Lower leg skin (tissue), 4 donors: Measurements from ENCODE around the gene EBF3. TPM values are rescaled to one million over a fixed set of nuclear protein-coding genes. Genes with fewer than 3 reads are reported as not detected.

ENCODE experiments used
- DNase-seq, 2 donors: peaks; one replicate each; pipeline ENCODE4 v3.0.0-alpha.2; 2019; ENCODE audit warnings: low spot score in 2 of 2
- H3K4me3 ChIP-seq: fragments of 200-600 bp; sonication (generic); 2 replicates; pipeline ENCODE4 v1.5.1; 2017; ENCODE audit warnings: mild to moderate bottlenecking, low read depth; ENCODE audit not compliant: poor library complexity, severe bottlenecking
- POLR2A ChIP-seq, 2 donors: fragments of 450-650 bp; IDR thresholded peaks; one replicate each; pipeline ENCODE4 v1.6.1; 2016 to 2017; ENCODE audit warnings: antibody characterized with exemption in 2 of 2, mild to moderate bottlenecking in 1 of 2, moderate library complexity in 1 of 2
- WGBS, 2 donors: methylation state at CpG; one replicate each; pipeline ENCODE4 v1.1.5; 2018; 5-methylcytosine and 5-hydroxymethylcytosine counted together
- intact Hi-C: fragments of 100-400 bp; cut with DNase I; formaldehyde crosslinking; loops from one replicate; pipeline ENCODE4 v1.15.0; 2023; ENCODE audit warnings: low total_unique reads
- total RNA-seq, 4 donors: library from RNA; depleted of rRNA; stranded (reverse); fragments of >200 nt; gene quantifications; one replicate each; pipeline ENCODE4 v1.1.0, GENCODE V29; 2016
- TF ChIP-seq, protein P1 (sequence below), 3 donors: fragments of 450-650 bp; IDR thresholded peaks; one replicate each; pipeline ENCODE4 v1.5.1; 2016; ENCODE audit warnings: antibody characterized with exemption in 3 of 3, mild to moderate bottlenecking in 3 of 3, moderate library complexity in 2 of 3

Gene EBF3
- total RNA-seq, 4 donors from 2014 or later = 0.80 to 8.5 (median 2.4) TPM

GRCh38 chr10:130003787-130004613 is 39.9 kb upstream of the EBF3 start:
- no peak overlapping the region for H3K4me3 ChIP-seq
- TF ChIP-seq, protein P1, sequence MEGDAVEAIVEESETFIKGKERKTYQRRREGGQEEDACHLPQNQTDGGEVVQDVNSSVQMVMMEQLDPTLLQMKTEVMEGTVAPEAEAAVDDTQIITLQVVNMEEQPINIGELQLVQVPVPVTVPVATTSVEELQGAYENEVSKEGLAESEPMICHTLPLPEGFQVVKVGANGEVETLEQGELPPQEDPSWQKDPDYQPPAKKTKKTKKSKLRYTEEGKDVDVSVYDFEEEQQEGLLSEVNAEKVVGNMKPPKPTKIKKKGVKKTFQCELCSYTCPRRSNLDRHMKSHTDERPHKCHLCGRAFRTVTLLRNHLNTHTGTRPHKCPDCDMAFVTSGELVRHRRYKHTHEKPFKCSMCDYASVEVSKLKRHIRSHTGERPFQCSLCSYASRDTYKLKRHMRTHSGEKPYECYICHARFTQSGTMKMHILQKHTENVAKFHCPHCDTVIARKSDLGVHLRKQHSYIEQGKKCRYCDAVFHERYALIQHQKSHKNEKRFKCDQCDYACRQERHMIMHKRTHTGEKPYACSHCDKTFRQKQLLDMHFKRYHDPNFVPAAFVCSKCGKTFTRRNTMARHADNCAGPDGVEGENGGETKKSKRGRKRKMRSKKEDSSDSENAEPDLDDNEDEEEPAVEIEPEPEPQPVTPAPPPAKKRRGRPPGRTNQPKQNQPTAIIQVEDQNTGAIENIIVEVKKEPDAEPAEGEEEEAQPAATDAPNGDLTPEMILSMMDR (IDR thresholded peaks at IDR 0.05) = no peak
- TF ChIP-seq POLR2A (IDR thresholded peaks at IDR 0.05) = no peak
- intact Hi-C loops = no loop called here
- peak in 1 of 2 donors; percentile 66 for DNase-seq
- WGBS, 2 donors = 72 to 74% methylated on average over 8 of the region's 8 CpGs

- TF ChIP-seq POLR2A (IDR thresholded peaks at IDR 0.05) = no peak
- TF ChIP-seq, protein P1 (IDR thresholded peaks at IDR 0.05) = no peak
- no peak overlapping the region for H3K4me3 ChIP-seq
- WGBS, 2 donors = 87 to 88% methylated on average over 7 to 9 of the region's 9 CpGs
- intact Hi-C loops = no loop called here
- peak in 1 of 2 donors; percentile 76 for DNase-seq
Measured at GRCh38 chr10:130003166-130003565, 39.1 kb upstream of the EBF3 start.

DNA sequence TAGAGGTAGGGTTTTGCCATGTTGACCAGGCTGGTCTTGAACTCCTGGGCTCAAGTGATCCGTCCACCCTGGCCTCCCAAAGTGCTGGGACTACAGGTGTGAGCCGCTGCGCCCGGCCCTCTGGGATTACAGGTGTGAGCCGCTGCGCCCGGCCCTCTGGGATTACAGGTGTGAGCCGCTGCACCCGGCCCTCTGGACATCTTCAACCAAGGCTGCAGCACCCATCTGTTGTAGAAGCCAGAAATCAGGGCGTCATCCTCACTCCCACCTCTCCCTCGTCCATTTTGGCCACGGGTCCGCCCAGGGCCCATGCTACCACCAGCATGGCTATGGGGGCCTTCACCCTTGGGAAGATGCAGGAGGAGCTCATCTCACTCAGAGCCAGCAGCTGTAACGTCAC is 38.5 kb upstream of the EBF3 start:
- 86 to 87% methylated on average over 11 to 14 of the region's 14 CpGs for WGBS, 2 donors
- peak in 1 of 2 donors; percentile 80 for DNase-seq
- TF ChIP-seq, protein P1 (IDR thresholded peaks at IDR 0.05) = no peak
- no peak for TF ChIP-seq POLR2A (IDR thresholded peaks at IDR 0.05)
- H3K4me3 ChIP-seq = no peak overlapping the region
- intact Hi-C loops = no loop called here

- TF ChIP-seq, protein P1 (IDR thresholded peaks at IDR 0.05) = no peak
- TF ChIP-seq POLR2A (IDR thresholded peaks at IDR 0.05) = no peak
- 85 to 90% methylated on average over 4 of the region's 4 CpGs for WGBS, 2 donors
- intact Hi-C loops = no loop called here
- peak in 1 of 2 donors; percentile 79 for DNase-seq
- no peak overlapping the region for H3K4me3 ChIP-seq
Measured at GRCh38 chr10:130000918-130001317, 36.8 kb upstream of the EBF3 start.

- 91 to 94% methylated on average over 4 of the region's 4 CpGs for WGBS, 2 donors
- no peak overlapping the region for H3K4me3 ChIP-seq
- intact Hi-C loops = no loop called here
Measured at GRCh38 chr10:129999140-129999539, 35.1 kb upstream of the EBF3 start.

More at GRCh38 chr10:129999140-129999539, 35.1 kb upstream of the EBF3 start:
- no peak for DNase-seq
- no peak for TF ChIP-seq POLR2A (IDR thresholded peaks at IDR 0.05)
- TF ChIP-seq, protein P1 (IDR thresholded peaks at IDR 0.05) = no peak
